Stimulated activated naive CD8-positive, alpha-beta T cell treated with anti-CD3 and anti-CD28 coated beads, Interleukin-15, amount 100 ng/mL, for 72 hours (primary cell): ENCODE data around the gene CNTN1.

ENCODE experiments used
- ATAC-seq: fragments of 150-1000 bp; cut with Tn5 transposase; 2 replicates; pipeline ENCODE4 v1.10.0; 2021; ENCODE audit warnings: mild to moderate bottlenecking, moderate library complexity
- DNase-seq, 2 donors: peaks; one replicate each; pipeline ENCODE4 v3.0.0; 2021 to 2022
- H3K27ac Mint-ChIP-seq, 2 donors: one replicate each; pipeline ENCODE4 v1.8.0; 2022; ENCODE audit warnings: mild to moderate bottlenecking in 2 of 2, mixed read lengths in 2 of 2, moderate library complexity in 2 of 2
- H3K27me3 Mint-ChIP-seq: one replicate; pipeline ENCODE4 v1.8.0; 2022; ENCODE audit warnings: mixed read lengths
- H3K4me1 Mint-ChIP-seq: one replicate; pipeline ENCODE4 v1.8.0; 2022; ENCODE audit warnings: mild to moderate bottlenecking, mixed read lengths
- H3K4me3 Mint-ChIP-seq, 2 donors: one replicate each; pipeline ENCODE4 v1.8.0; 2022; ENCODE audit warnings: mild to moderate bottlenecking in 2 of 2, mixed read lengths in 2 of 2, moderate library complexity in 1 of 2
- H3K9me3 Mint-ChIP-seq, 2 donors: one replicate each; pipeline ENCODE4 v1.8.0; 2022; ENCODE audit warnings: mixed read lengths in 2 of 2

The CNTN1 gene

GRCh38 chr12:40917561-40917960, 225.3 kb downstream of the CNTN1 start:
- Mint-ChIP-seq H3K9me3 (no peaks in the 10 kb centered on the region), H3K27me3 (peaks cover 7% of the 10 kb centered on the region), H3K4me3 (no peak overlapping the region), H3K4me1 (no peaks in the 10 kb centered on the region), H3K27ac (no peak overlapping the region)
- ATAC-seq (no peak), DNase-seq (no peak)

- ATAC-seq (no peak), DNase-seq (no peak)
- Mint-ChIP-seq H3K4me3 (no peak overlapping the region), H3K27ac (no peak overlapping the region), H3K4me1 (no peaks in the 10 kb centered on the region), H3K9me3 (no peaks in the 10 kb centered on the region), H3K27me3 (peaks cover 8% of the 10 kb centered on the region)
Measured at GRCh38 chr12:40921563-40922163, 229.4 kb downstream of the CNTN1 start.

DNA sequence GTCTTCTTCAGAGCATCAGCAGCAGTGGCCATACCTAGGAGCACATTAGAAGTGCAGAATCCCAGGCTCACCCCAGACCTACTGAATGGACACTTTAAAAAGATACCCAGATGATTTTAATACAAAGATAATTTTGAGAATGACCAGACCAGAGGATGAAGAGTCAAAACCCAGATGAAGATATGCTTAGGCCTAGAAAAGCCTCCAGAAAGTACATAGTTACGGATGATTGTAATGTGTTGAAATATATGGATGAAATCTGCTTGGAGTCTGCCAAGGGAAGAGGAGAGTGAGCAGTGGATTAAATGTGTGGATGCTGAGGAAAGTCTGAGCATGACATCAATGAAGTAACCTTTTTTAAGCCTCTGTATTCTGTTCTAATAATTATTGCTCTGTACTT, 245.7 kb downstream of the CNTN1 start:
- Mint-ChIP-seq H3K27ac (no peak overlapping the region), H3K4me1 (no peaks in the 10 kb centered on the region), H3K4me3 (no peak overlapping the region), H3K9me3 (no peaks in the 10 kb centered on the region), H3K27me3 (no peaks in the 10 kb centered on the region)
- ATAC-seq: no peak
- no peak for DNase-seq

GRCh38 chr12:40942326-40942725, 250.1 kb downstream of the CNTN1 start:
- DNase-seq: no peak
- Mint-ChIP-seq H3K27ac (no peak overlapping the region), H3K4me1 (no peaks in the 10 kb centered on the region), H3K9me3 (no peaks in the 10 kb centered on the region), H3K4me3 (no peak overlapping the region), H3K27me3 (no peaks in the 10 kb centered on the region)
- ATAC-seq: no peak

DNA sequence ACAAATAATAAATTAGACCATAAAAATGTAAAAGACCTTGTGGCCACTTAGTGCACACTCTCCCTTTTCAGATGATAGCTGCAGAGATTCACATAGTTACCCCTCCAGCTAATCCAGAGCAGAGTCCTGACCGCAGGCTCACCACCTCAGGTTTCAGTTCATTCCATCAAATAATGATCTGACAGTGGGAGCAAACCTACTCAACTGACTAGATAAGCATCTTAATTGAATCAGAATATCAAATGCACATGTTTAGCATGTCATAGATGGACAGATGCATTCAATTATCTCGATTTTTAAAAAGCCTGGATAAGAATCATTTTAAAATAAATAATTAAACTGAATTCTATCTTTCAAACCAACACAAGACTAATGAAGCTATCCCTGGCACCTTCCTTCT, 253.5 kb downstream of the CNTN1 start:
- DNase-seq (no peak), ATAC-seq (no peak)
- no peaks in the 10 kb centered on the region for H3K9me3 Mint-ChIP-seq
- H3K27me3 Mint-ChIP-seq: no peaks in the 10 kb centered on the region
- no peaks in the 10 kb centered on the region for H3K4me1 Mint-ChIP-seq
- no peak overlapping the region for H3K4me3 Mint-ChIP-seq
- H3K27ac Mint-ChIP-seq: no peak overlapping the region

- no peaks in the 10 kb centered on the region for H3K27me3 Mint-ChIP-seq
- H3K4me3 Mint-ChIP-seq: no peak overlapping the region
- DNase-seq (no peak), ATAC-seq (no peak)
- H3K9me3 Mint-ChIP-seq: no peaks in the 10 kb centered on the region
- H3K27ac Mint-ChIP-seq: no peak overlapping the region
- H3K4me1 Mint-ChIP-seq: no peaks in the 10 kb centered on the region
Measured at GRCh38 chr12:40946612-40947194, 254.5 kb downstream of the CNTN1 start.

GRCh38 chr12:40947797-40948196, 255.6 kb downstream of the CNTN1 start:
- DNase-seq (no peak), ATAC-seq (no peak)
- H3K27me3 Mint-ChIP-seq: no peaks in the 10 kb centered on the region
- H3K9me3 Mint-ChIP-seq: no peaks in the 10 kb centered on the region
- no peaks in the 10 kb centered on the region for H3K4me1 Mint-ChIP-seq
- H3K4me3 Mint-ChIP-seq: no peak overlapping the region
- no peak overlapping the region for H3K27ac Mint-ChIP-seq

- ATAC-seq: no peak
- no peaks in the 10 kb centered on the region for H3K27me3 Mint-ChIP-seq
- no peak overlapping the region for H3K27ac Mint-ChIP-seq
- DNase-seq: no peak
- no peaks in the 10 kb centered on the region for H3K4me1 Mint-ChIP-seq
- H3K4me3 Mint-ChIP-seq: no peak overlapping the region
- no peaks in the 10 kb centered on the region for H3K9me3 Mint-ChIP-seq
Measured at GRCh38 chr12:40953076-40953475, 260.8 kb downstream of the CNTN1 start.

- DNase-seq (no peak), ATAC-seq (no peak)
- Mint-ChIP-seq H3K4me1 (no peaks in the 10 kb centered on the region), H3K27me3 (no peaks in the 10 kb centered on the region), H3K27ac (no peak overlapping the region), H3K4me3 (no peak overlapping the region), H3K9me3 (no peaks in the 10 kb centered on the region)
Measured at GRCh38 chr12:40957417-40957816, 265.2 kb downstream of the CNTN1 start.

DNA sequence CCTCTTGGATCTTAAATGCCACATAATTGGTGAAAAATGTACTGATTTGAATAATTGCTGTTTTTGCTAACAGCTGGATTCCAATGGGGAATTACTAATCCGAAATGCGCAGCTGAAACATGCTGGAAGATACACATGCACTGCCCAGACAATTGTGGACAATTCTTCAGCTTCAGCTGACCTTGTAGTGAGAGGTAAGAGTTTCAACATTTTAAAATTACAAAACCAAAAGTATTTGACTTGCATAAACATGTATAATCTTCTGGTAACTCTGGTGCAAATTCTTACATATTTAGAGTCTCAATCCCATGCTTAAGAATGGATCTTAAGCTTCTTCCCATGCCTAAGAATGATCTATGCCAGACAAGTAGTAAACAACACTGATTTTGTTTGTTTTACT, 266.8 kb downstream of the CNTN1 start:
- Mint-ChIP-seq H3K27ac (no peak overlapping the region), H3K4me3 (no peak overlapping the region), H3K9me3 (no peaks in the 10 kb centered on the region), H3K4me1 (no peaks in the 10 kb centered on the region), H3K27me3 (no peaks in the 10 kb centered on the region)
- no peak for DNase-seq
- ATAC-seq: no peak

GRCh38 chr12:40963751-40964150, 271.5 kb downstream of the CNTN1 start:
- no peaks in the 10 kb centered on the region for H3K9me3 Mint-ChIP-seq
- no peaks in the 10 kb centered on the region for H3K4me1 Mint-ChIP-seq
- H3K4me3 Mint-ChIP-seq: no peak overlapping the region
- DNase-seq: no peak
- no peak overlapping the region for H3K27ac Mint-ChIP-seq
- peaks cover 6% of the 10 kb centered on the region for H3K27me3 Mint-ChIP-seq
- ATAC-seq: no peak

GRCh38 chr12:40969796-40970195, 277.6 kb downstream of the CNTN1 start:
- Mint-ChIP-seq H3K27me3 (peaks cover 6% of the 10 kb centered on the region), H3K9me3 (no peaks in the 10 kb centered on the region), H3K4me1 (no peaks in the 10 kb centered on the region), H3K4me3 (no peak overlapping the region), H3K27ac (no peak overlapping the region)
- no peak for DNase-seq
- ATAC-seq: no peak

DNA sequence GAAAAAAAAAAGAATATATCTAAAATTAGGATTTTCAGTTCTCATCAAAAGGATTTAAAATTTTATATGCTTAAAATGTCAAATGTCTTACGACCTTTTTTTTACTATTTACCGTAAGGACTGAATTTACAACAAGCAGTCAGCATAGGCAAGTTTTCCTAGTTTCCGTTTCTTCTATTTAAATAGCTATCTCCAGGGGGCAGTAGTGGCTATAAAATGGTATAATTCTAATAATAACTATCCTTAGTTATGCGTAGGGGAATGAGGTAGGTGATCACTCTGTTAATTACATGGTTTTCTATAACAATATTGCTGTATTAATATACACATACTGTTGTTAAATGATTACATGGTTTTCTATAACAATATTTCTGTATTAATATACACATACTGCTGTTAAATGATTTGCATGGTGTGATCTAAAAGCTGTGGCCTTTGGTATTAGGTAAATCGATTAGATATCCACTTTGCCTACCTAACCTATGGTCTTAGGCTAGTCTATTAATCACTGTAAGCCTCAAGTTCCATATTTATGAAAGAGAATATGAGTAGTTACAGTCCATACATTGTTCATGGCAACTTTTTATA, 278.2 kb downstream of the CNTN1 start:
- peak overlapping the region in 1 of 2 donors; percentile 7 for H3K27ac Mint-ChIP-seq
- ATAC-seq (no peak), DNase-seq (no peak)
- H3K4me1 Mint-ChIP-seq: no peaks in the 10 kb centered on the region
- no peaks in the 10 kb centered on the region for H3K9me3 Mint-ChIP-seq
- H3K4me3 Mint-ChIP-seq: no peak overlapping the region
- H3K27me3 Mint-ChIP-seq: peaks cover 6% of the 10 kb centered on the region

DNA sequence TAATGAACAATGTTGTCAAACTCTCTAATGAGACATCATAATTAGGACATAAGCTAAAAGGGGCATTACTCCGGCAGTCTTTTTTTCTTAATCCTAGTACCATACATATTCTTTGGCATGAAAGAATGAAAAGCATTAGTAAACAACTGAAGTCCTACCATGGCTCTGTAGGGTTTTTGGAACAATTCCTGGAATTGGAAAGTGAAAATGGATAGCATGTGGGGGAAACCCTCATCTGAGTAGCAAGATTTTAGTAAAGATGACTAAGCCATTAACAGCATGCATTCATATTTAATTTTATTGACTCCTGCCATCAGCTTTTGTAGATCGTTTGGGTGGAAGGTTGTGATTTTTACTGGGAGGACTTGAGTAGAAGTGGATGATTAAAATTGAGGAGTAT, 279.7 kb downstream of the CNTN1 start:
- no peaks in the 10 kb centered on the region for H3K27me3 Mint-ChIP-seq
- no peaks in the 10 kb centered on the region for H3K9me3 Mint-ChIP-seq
- no peak overlapping the region for H3K27ac Mint-ChIP-seq
- ATAC-seq: no peak
- H3K4me1 Mint-ChIP-seq: no peaks in the 10 kb centered on the region
- H3K4me3 Mint-ChIP-seq: no peak overlapping the region
- DNase-seq: no peak

DNA sequence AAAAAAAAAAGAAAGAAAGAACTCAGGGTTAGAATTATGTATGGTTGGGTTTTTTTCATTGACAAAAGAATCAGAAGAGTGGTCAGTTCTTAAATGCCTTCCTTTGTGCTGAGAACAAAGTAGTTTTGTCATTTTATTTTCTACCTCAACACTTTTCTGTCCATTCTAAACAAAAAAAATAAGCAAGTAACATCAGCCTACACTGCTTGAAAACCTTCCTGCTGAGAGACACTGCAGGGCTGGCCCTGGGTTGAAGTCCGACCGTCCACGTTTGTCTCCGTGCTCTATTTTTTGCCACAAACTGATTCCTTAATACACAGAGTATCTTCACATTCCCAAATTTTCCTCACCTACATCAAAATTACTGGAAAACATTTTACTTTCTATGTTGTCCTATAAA, 284.3 kb downstream of the CNTN1 start:
- no peaks in the 10 kb centered on the region for H3K4me1 Mint-ChIP-seq
- H3K9me3 Mint-ChIP-seq: no peaks in the 10 kb centered on the region
- no peaks in the 10 kb centered on the region for H3K27me3 Mint-ChIP-seq
- no peak for DNase-seq
- H3K4me3 Mint-ChIP-seq: no peak overlapping the region
- no peak overlapping the region for H3K27ac Mint-ChIP-seq
- no peak for ATAC-seq

DNA sequence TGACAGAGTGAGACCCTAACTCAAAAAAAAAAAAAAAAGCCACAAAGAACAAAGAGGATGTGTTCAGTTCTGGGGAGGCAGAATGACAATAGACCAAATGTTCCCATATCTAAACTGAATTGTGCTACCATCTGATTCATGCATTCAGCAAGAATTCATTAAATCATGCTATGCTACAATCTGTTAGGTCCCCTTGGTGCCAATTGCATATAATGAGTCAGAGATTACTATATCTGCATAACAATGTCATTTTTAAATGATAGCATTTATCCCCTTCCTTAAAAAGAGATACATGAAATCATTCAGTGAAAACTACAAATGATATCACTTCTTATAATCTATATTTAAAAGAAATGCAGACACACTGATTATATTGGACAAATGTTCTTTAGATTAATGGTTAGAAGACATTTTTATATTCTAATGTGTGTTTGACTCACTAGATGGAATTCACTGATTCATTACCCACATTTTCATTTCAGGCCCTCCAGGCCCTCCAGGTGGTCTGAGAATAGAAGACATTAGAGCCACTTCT, 288.3 kb downstream of the CNTN1 start:
- no peak for DNase-seq
- ATAC-seq: no peak
- no peak overlapping the region for H3K27ac Mint-ChIP-seq
- H3K27me3 Mint-ChIP-seq: no peaks in the 10 kb centered on the region
- peaks cover 0 to under 1% of the 10 kb centered on the region in 2 donors for H3K9me3 Mint-ChIP-seq
- no peaks in the 10 kb centered on the region for H3K4me1 Mint-ChIP-seq
- no peak overlapping the region for H3K4me3 Mint-ChIP-seq
